ENCODE results near the gene HOXB1. TPM values are rescaled to one million over a fixed set of nuclear protein-coding genes. Genes with fewer than 3 reads are reported as not detected.
"Not testable (repeated sequence)": the region's sequence is repeated elsewhere in the genome, so short reads cannot be mapped to it uniquely, and the experiment has no call there.

HOXB1 gene
- total and polyA plus RNA-seq, 2 experiments from 2014 or later: not detected

DNA sequence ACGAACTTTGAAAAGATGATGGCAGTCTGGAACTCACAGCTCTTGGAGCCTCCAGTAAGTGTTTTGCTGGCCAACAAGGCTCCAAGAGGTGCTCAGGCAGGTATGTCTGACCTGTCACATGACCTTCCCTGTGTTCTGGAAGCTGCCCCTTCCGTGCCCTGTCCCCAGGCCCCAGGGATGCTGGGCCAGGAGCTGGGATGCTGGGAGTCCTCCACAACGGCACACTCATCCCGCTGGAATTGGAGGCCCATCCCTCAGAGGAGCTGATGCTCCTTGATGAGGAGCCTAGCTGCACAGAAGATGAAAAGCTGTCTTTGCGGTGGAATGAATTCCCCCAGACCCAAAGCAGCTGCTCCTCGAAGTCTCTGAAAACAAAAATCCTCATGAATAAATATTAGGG is 47.8 kb downstream of the HOXB1 start:
- DNase-seq: peak; percentile 77
- WGBS, 2 experiments (ENCODE audit: low coverage in 1 of 2, low lambda C conversion rate in 2 of 2, missing lambda C conversion rate in 2 of 2): 7 to 13% methylated on average over 6 of the region's 6 CpGs
- Histone ChIP-seq H3K27ac (peak overlapping the region; percentile 94), H3K9me3 (ENCODE audit: low read depth) (no peaks in the 10 kb centered on the region), H3K9ac (peak overlapping the region; percentile 68), H3K9me2 (ENCODE audit: insufficient read depth) (no peaks in the 10 kb centered on the region), H3K4me3 (peak overlapping the region; percentile 34; the same call in 1 of the 2 replicates), H4K20me1 (ENCODE audit: insufficient read depth) (no peaks in the 10 kb centered on the region), H3K4me2 (ENCODE audit: unreplicated experiment) (peak overlapping the region; percentile 75), H3K79me2 (ENCODE audit: insufficient read depth) (no peaks in the 10 kb centered on the region), H3K36me3 (ENCODE audit: low read depth) (no peaks in the 10 kb centered on the region), H2AFZ (peak overlapping the region; percentile 20; the same call in 1 of the 2 replicates), H3F3A (ENCODE audit: insufficient read depth) (peaks cover 57% of the 10 kb centered on the region), H3K27me3 (replicated peaks; ENCODE audit: insufficient read depth) (no peaks in the 10 kb centered on the region), H3K4me1 (ENCODE audit: insufficient read depth) (peaks cover 52% of the 10 kb centered on the region)
- in situ Hi-C loops (cut with MboI): no loop called here
- TF ChIP-seq EZH2 (IDR thresholded peaks at IDR 0.05; ENCODE audit: insufficient read depth, poor library complexity, severe bottlenecking) (no peak), EZH2phosphoT487 (IDR thresholded peaks at IDR 0.05; ENCODE audit: insufficient read depth, low read depth) (no peak)

DNA sequence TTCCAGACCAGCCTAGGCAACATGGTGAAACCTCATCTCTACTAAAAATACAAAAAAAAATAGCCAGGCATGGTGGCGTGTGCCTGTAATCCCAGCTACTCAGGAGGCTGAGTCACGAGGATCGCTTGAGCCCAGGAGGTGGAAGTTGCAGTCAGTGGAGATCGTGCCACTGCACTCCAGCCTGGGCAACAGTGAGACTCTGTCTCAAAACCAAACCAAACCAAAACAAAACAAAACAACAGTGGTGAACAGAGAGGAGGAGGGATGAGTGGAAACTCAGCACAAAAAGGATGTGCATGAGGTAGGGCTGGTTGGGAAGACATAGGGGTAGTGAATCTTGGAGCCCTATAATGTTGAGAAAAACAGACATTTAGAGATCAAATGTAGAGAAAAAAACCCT is 48.5 kb downstream of the HOXB1 start:
- in situ Hi-C loops (cut with MboI); H3K9me3 ChIP-seq (ENCODE audit: low read depth); H3K36me3 ChIP-seq (ENCODE audit: low read depth); H3K9me2 ChIP-seq (ENCODE audit: insufficient read depth); H3K27me3 ChIP-seq (replicated peaks; ENCODE audit: insufficient read depth); H3K79me2 ChIP-seq (ENCODE audit: insufficient read depth); H3K4me3 ChIP-seq; H4K20me1 ChIP-seq (ENCODE audit: insufficient read depth): not testable (repeated sequence)
- Histone ChIP-seq H2AFZ (0 out of 2 replicates have a peak overlapping the region, but pooled peaks have one; percentile 2), H3F3A (ENCODE audit: insufficient read depth) (peaks cover 55% of the 10 kb centered on the region), H3K4me2 (ENCODE audit: unreplicated experiment) (peak overlapping the region; percentile 75), H3K4me1 (ENCODE audit: insufficient read depth) (peaks cover 51% of the 10 kb centered on the region), H3K27ac (peak overlapping the region; percentile 94), H3K9ac (peak overlapping the region; percentile 68)
- peak; percentile 60 for DNase-seq
- WGBS, 2 experiments (ENCODE audit: low coverage in 1 of 2, low lambda C conversion rate in 2 of 2, missing lambda C conversion rate in 2 of 2): 39 to 45% methylated on average over 4 of the region's 4 CpGs

- H3K9ac ChIP-seq: no peak overlapping the region
- no peak overlapping the region for H3K27ac ChIP-seq
- H3K36me3 ChIP-seq (ENCODE audit: low read depth): no peaks in the 10 kb centered on the region
- H3K79me2 ChIP-seq (ENCODE audit: insufficient read depth): no peaks in the 10 kb centered on the region
- no peak overlapping the region for H3K4me3 ChIP-seq
- no peaks in the 10 kb centered on the region for H3K9me2 ChIP-seq (ENCODE audit: insufficient read depth)
- WGBS, 2 experiments (ENCODE audit: low coverage in 1 of 2, low lambda C conversion rate in 2 of 2, missing lambda C conversion rate in 2 of 2): 82 to 88% methylated on average over 2 of the region's 2 CpGs
- in situ Hi-C loops (cut with MboI): no loop called here
- peaks cover 21% of the 10 kb centered on the region for H3K4me1 ChIP-seq (ENCODE audit: insufficient read depth)
- H3K9me3 ChIP-seq (ENCODE audit: low read depth): no peaks in the 10 kb centered on the region
- H3K4me2 ChIP-seq (ENCODE audit: unreplicated experiment): no peak overlapping the region
- H2AFZ ChIP-seq: no peak overlapping the region
- H3F3A ChIP-seq (ENCODE audit: insufficient read depth): peaks cover 25% of the 10 kb centered on the region
- no peak for TF ChIP-seq EZH2 (IDR thresholded peaks at IDR 0.05; ENCODE audit: insufficient read depth, poor library complexity, severe bottlenecking)
- TF ChIP-seq EZH2phosphoT487 (IDR thresholded peaks at IDR 0.05; ENCODE audit: insufficient read depth, low read depth): no peak
- no peak for DNase-seq
- H3K27me3 ChIP-seq (replicated peaks; ENCODE audit: insufficient read depth): no peaks in the 10 kb centered on the region
- H4K20me1 ChIP-seq (ENCODE audit: insufficient read depth): no peaks in the 10 kb centered on the region
Observed at GRCh38 chr17:48479014-48479402, 51.8 kb downstream of the HOXB1 start.

MicroRNA genes within 50 kb of the gene (microRNA counts, 767-probe panel; counts per million panel counts)
- microRNA hsa-miR-10a-5p: 6,041 counts per million, percentile 92 among the panel's probes with 10 or more counts

Small RNA genes lying within 50 kb of the gene (small RNA-seq; reads per million reads assigned to genes)
- not detected for gene RF00019 (ENCODE audit: low read depth, low replicate concordance)

Other genes with a start within 250 kb of the HOXB1 start
- not detected in 2 replicates for gene SKAP1, start 100.8 kb downstream of the HOXB1 start, total RNA-seq (2014; rRNA removed; shearing (Covaris generic))
- not detected in 2 replicates for gene SKAP1, start 100.8 kb downstream of the HOXB1 start, polyA plus RNA-seq (2016; fragmentation: Nextera tagmentation; extraction: Ambion mirVana)
- 9.6 and 12.1 TPM in 2 replicates for gene HOXB2, start 14.1 kb upstream of the HOXB1 start, total RNA-seq (2014; rRNA removed; shearing (Covaris generic))
- 25.3 and 27.4 TPM in 2 replicates for gene HOXB2, start 14.1 kb upstream of the HOXB1 start, polyA plus RNA-seq (2016; fragmentation: Nextera tagmentation; extraction: Ambion mirVana)
- gene HOXB4, start 47.3 kb upstream of the HOXB1 start, total RNA-seq (2014; rRNA removed; shearing (Covaris generic)): 2.2 and 3.3 TPM in 2 replicates
- 0.54 and 1.2 TPM in 2 replicates for gene HOXB4, start 47.3 kb upstream of the HOXB1 start, polyA plus RNA-seq (2016; fragmentation: Nextera tagmentation; extraction: Ambion mirVana)
- 1.9 and 4.8 TPM in 2 replicates for gene HOXB3, start 59.2 kb upstream of the HOXB1 start, total RNA-seq (2014; rRNA removed; shearing (Covaris generic))
- gene HOXB3, start 59.2 kb upstream of the HOXB1 start, polyA plus RNA-seq (2016; fragmentation: Nextera tagmentation; extraction: Ambion mirVana): 1.9 and 2.4 TPM in 2 replicates
- 0.22 TPM in 1 of 2 replicates, not detected in the other for gene HOXB5, start 62.8 kb upstream of the HOXB1 start, total RNA-seq (2014; rRNA removed; shearing (Covaris generic))
- gene HOXB5, start 62.8 kb upstream of the HOXB1 start, polyA plus RNA-seq (2016; fragmentation: Nextera tagmentation; extraction: Ambion mirVana): 1.3 and 2.0 TPM in 2 replicates
- gene HOXB6, start 74.0 kb upstream of the HOXB1 start, total RNA-seq (2014; rRNA removed; shearing (Covaris generic)): 3.8 and 7.5 TPM in 2 replicates
- 6.2 and 6.6 TPM in 2 replicates for gene HOXB6, start 74.0 kb upstream of the HOXB1 start, polyA plus RNA-seq (2016; fragmentation: Nextera tagmentation; extraction: Ambion mirVana)
- 7.1 and 11.1 TPM in 2 replicates for gene HOXB7, start 80.0 kb upstream of the HOXB1 start, total RNA-seq (2014; rRNA removed; shearing (Covaris generic))
- 18.9 and 19.4 TPM in 2 replicates for gene HOXB7, start 80.0 kb upstream of the HOXB1 start, polyA plus RNA-seq (2016; fragmentation: Nextera tagmentation; extraction: Ambion mirVana)
- gene HOXB8, start 84.3 kb upstream of the HOXB1 start, total RNA-seq (2014; rRNA removed; shearing (Covaris generic)): not detected in 2 replicates
- not detected in 2 replicates for gene HOXB8, start 84.3 kb upstream of the HOXB1 start, polyA plus RNA-seq (2016; fragmentation: Nextera tagmentation; extraction: Ambion mirVana)
- not detected in 2 replicates for gene HOXB9, start 95.3 kb upstream of the HOXB1 start, total RNA-seq (2014; rRNA removed; shearing (Covaris generic))
- gene HOXB9, start 95.3 kb upstream of the HOXB1 start, polyA plus RNA-seq (2016; fragmentation: Nextera tagmentation; extraction: Ambion mirVana): not detected in 2 replicates
- gene PRAC1, start 191.5 kb upstream of the HOXB1 start, total RNA-seq (2014; rRNA removed; shearing (Covaris generic)): not detected in 2 replicates
- gene PRAC1, start 191.5 kb upstream of the HOXB1 start, polyA plus RNA-seq (2016; fragmentation: Nextera tagmentation; extraction: Ambion mirVana): not detected in 2 replicates
- not detected in 2 replicates for gene PRAC2, start 192.2 kb upstream of the HOXB1 start, total RNA-seq (2014; rRNA removed; shearing (Covaris generic))
- not detected in 2 replicates for gene PRAC2, start 192.2 kb upstream of the HOXB1 start, polyA plus RNA-seq (2016; fragmentation: Nextera tagmentation; extraction: Ambion mirVana)
- not detected in 2 replicates for gene HOXB13, start 197.7 kb upstream of the HOXB1 start, total RNA-seq (2014; rRNA removed; shearing (Covaris generic))
- gene HOXB13, start 197.7 kb upstream of the HOXB1 start, polyA plus RNA-seq (2016; fragmentation: Nextera tagmentation; extraction: Ambion mirVana): not detected in 2 replicates